ENCODE measurements around the gene TBC1D10A. TPM values are rescaled to one million over a fixed set of nuclear protein-coding genes. Genes with fewer than 3 reads are reported as not detected.

TBC1D10A gene
- total RNA-seq, result 10.6 and 11.7 TPM in 2 replicates

GRCh38 chr22:30326706-30327362, at the start of gene TBC1D10A:
Gene TBC1D10A (minus strand): TSS chr22:30326941. CDS start chr22:30326881, 60 bp downstream.
- DNase-seq, result peak; percentile 87

GRCh38 chr22:30375312-30375849, 48.6 kb upstream of the TBC1D10A start:
- DNase-seq, result no peak

GRCh38 chr22:30373331-30374325, 46.9 kb upstream of the TBC1D10A start:
- DNase-seq, result no peak

GRCh38 chr22:30372915-30373314, 46.2 kb upstream of the TBC1D10A start:
- no peak for DNase-seq

- DNase-seq, result no peak
Observed at GRCh38 chr22:30371981-30372380, 45.2 kb upstream of the TBC1D10A start.

- no peak for DNase-seq
Observed at GRCh38 chr22:30371321-30371720, 44.6 kb upstream of the TBC1D10A start.

- DNase-seq, result no peak
Observed at GRCh38 chr22:30370641-30371230, 44.0 kb upstream of the TBC1D10A start.

- no peak for DNase-seq
Observed at GRCh38 chr22:30368420-30368819, 41.7 kb upstream of the TBC1D10A start.

GRCh38 chr22:30365891-30366290, 39.1 kb upstream of the TBC1D10A start:
- DNase-seq, result no peak

- DNase-seq, result no peak
Observed at GRCh38 chr22:30362651-30363281, 36.0 kb upstream of the TBC1D10A start.

- no peak for DNase-seq
Observed at GRCh38 chr22:30361916-30362650, 35.3 kb upstream of the TBC1D10A start.

- DNase-seq, result no peak
Observed at GRCh38 chr22:30358541-30358940, 31.8 kb upstream of the TBC1D10A start.

GRCh38 chr22:30357650-30358215, 31.0 kb upstream of the TBC1D10A start:
- no peak for DNase-seq

GRCh38 chr22:30357236-30357570, 30.5 kb upstream of the TBC1D10A start:
- no peak for DNase-seq

GRCh38 chr22:30356449-30357235, 29.9 kb upstream of the TBC1D10A start, which contains the start of the genes CCDC157 and SF3A1:
Gene CCDC157 (plus strand): TSS chr22:30357007. CDS start chr22:30366001, 8,994 bp downstream.
Gene SF3A1 (minus strand): TSS chr22:30356894. CDS start chr22:30356792, 102 bp downstream.
- peak; percentile 94 for DNase-seq

- no peak for DNase-seq
Observed at GRCh38 chr22:30354644-30355043, 27.9 kb upstream of the TBC1D10A start.

GRCh38 chr22:30351226-30351625, 24.5 kb upstream of the TBC1D10A start:
- no peak for DNase-seq

- DNase-seq, result no peak
Observed at GRCh38 chr22:30348809-30349208, 22.1 kb upstream of the TBC1D10A start.

- no peak for DNase-seq
Observed at GRCh38 chr22:30348404-30348803, 21.7 kb upstream of the TBC1D10A start.

GRCh38 chr22:30347255-30347892, 20.6 kb upstream of the TBC1D10A start:
- no peak for DNase-seq
